HG03469 (cell line): ENCODE measurements around the gene ABR.
"Not testable (repeated sequence)": the region's sequence is repeated elsewhere in the genome, so short reads cannot be mapped to it uniquely, and the experiment has no call there.

ENCODE experiments used
- ATAC-seq: cut with Tn5 transposase; IDR thresholded peaks from one replicate; pipeline ENCODE4 v1.9.1; 2021; ENCODE audit warnings: mild to moderate bottlenecking, moderate library complexity, moderate number of reproducible peaks; ENCODE audit not compliant: unreplicated experiment

Gene ABR

DNA sequence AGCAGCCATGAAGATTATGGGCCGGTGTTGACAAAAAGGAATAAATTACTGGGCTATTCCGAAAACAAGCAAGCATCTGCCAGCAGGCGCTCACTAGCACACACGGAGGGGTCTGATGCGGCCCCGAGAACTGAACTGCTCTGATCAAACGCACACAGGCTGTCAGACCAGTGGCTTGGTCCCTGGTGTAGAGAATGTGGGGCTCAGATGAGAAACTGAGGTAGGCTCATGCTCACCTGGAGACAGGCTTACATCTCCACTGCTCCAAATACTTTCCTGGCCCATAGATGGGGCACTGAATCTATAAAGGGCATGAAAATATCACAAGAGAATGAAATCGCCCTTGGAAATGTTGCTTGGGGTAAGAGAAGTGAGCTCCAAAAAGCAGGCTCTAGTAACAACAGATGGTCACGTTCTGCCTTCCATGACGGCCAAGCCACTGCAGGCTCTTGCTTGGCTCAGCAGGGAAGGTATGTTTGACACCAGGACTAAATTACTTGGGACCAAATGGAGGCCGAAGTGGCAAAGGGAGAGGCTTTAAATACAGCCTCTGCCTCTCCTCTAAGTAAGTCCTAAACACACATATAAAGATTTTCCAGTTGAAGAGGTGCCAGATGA lies 5.4 kb downstream of the ABR start:
- ATAC-seq = no peak

GRCh38 chr17:1173432-1174262 lies 6.1 kb downstream of the ABR start:
- ATAC-seq = no peak

GRCh38 chr17:1171953-1172352 lies 7.8 kb downstream of the ABR start:
- ATAC-seq = no peak

DNA sequence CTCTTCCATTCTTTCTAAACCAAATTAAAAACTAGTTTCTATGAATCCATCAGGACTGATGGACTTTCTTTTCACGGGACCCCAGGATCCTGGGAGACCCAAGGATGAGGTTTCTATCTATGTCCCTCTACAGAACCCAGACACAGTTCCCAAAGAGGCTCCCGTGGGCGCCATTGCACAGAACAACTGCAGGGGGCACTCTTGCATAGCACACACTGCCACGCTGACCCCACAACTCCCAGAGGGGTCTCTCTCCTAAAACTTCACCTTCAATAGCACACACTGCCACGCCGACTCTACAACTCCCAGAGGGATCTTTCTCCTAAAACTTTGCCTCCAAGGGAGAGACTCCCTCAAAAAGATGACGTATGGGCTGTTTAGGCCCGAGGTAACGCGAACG lies 9.0 kb downstream of the ABR start:
- ATAC-seq = no peak

DNA sequence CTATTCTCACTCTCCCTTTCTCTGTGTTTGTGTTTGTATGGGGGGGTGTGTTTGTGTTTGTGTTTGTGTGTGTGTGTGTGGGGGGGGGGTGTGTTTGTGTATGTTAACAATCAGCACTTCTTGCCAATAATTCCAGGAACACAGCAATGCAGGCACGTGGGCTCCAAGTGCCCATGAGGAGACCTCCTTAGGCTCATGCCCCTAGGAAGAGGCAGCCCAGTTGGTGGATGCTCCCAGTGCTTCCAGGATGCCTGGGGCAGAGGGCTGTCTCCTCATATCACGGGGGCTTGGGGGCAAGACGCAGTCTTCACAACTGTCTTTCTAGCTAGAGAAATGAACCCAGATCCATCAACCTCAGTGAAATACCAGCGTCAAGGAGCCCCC lies 9.9 kb downstream of the ABR start:
- no peak for ATAC-seq

GRCh38 chr17:1169221-1169928 lies 10.4 kb downstream of the ABR start:
- no peak for ATAC-seq

DNA sequence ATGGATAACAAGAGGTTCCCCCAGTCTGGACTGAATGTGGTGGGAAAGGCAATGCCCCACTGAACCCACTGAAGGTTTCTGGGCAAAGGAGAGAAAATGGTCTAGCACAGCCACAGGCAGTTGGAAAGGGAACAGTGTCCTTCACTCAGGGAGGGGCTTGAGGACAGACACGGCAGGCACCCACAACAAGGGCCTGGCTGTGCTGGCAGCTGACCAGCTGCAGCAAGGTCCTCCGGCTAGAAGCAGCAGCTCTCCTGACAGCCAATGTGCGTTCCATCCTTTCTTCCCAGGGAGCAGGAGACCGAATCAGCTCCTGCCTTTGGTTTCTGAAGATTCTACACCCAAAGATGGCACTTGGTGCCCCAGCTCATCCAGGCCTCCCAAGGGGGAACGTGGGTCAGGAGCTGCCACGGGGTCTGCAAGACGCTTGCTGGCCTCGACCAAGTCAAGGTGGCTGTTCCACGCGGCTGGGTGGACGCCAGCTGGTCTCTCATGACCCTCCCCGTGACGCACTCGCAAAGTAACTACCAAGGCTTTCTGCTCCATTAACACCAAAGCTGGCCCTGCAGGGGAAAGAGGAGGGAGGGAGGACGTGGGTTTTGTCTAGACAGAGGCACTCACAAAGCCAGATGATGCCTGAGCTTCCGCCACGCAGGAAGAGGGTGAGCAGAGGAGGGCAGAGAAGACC lies 11.1 kb downstream of the ABR start:
- ATAC-seq = no peak

- ATAC-seq = no peak
Observed at GRCh38 chr17:1166276-1166675, 13.5 kb downstream of the ABR start.

DNA sequence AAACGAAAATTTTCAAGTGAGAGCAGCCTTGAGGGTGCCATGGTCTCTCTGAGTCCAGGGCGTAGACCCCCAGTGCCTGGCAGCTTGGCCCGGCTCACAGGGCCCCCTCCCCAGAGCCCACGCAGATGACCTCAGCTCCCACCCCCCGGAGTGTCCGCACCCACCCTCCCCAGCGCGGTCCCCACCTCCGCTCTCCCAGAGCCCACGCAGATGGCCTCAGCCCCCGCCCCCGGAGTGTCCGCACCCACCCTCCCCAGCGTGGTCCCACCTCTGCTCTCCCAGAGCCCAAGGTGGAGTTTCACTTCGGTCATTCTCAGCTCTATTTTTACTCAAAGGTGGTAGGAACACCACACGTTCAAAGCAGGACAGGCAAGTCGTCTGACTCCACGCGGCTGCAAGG lies 13.9 kb downstream of the ABR start:
- ATAC-seq = no peak

GRCh38 chr17:1164935-1165556 lies 14.7 kb downstream of the ABR start:
- no peak for ATAC-seq

- ATAC-seq = no peak
Observed at GRCh38 chr17:1162116-1162855, 17.5 kb downstream of the ABR start.

DNA sequence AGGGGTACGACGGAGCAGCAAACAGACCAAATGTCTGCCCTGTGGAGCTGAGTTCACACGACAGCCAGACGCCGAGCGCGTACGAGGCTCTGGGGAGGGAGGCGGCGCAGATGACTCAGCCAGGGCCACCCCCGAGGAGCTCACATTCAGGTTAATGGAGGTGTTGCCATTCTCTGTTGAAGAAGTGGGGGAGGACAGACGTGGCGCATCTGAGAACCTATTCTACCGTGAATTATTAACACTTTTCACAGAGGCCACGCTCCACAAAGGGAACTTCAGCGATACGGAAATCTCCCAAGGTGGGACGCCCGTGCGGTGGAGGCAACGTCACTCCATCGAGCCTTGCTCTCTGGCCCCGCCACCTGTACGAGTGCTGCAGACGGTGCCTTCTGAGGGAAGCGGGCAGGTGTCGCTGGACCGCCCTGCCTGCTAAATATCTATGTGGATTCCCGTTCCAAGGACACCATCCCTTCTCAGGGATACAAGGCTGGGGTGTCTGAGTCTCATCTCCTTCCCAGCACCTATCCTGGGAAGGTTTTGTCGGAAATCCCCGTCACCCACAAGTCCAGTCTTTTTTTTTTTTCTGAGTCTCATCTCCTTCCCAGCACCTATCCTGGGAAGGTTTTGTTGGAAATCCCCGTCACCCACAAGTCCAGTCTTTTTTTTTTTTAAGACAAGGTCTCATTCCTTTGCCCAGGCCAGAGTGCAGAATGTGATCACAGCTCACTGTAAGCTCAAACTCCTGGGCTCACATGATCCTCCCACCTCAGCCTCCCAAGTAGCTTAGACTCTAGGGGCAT lies 19.0 kb downstream of the ABR start:
- no peak for ATAC-seq

- no peak for ATAC-seq
Observed at GRCh38 chr17:1159431-1160180, 20.2 kb downstream of the ABR start.

- ATAC-seq = no peak
Observed at GRCh38 chr17:1158879-1159278, 20.9 kb downstream of the ABR start.

DNA sequence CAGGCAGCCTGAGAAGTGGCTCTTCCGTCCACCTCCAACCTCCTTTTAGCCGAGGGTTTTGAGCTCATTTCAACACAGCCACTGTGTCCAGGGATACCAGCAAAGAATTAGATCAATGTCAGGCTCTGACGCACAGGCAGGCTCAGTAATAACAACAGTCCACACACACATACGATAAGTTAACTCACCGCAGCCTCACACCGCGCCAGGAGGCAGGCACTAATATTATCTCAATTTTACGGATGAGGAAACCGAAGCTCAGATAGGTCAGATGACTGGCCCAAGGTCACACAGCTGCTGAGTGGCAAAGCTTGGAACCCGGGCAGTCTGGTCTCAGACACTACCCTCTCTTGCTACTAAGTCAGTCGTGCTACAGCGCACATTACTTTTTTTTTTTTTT lies 22.9 kb downstream of the ABR start:
- ATAC-seq = no peak

GRCh38 chr17:1154704-1155103 lies 25.1 kb downstream of the ABR start:
- ATAC-seq = no peak

- no peak for ATAC-seq
Observed at GRCh38 chr17:1153795-1154546, 25.8 kb downstream of the ABR start.

GRCh38 chr17:1152582-1152981 lies 27.2 kb downstream of the ABR start:
- ATAC-seq = not testable (repeated sequence)
